ENCODE results near the gene CCDC194. TPM values are rescaled to one million over a fixed set of nuclear protein-coding genes. Genes with fewer than 3 reads are reported as not detected.
"Not testable (repeated sequence)": the region's sequence is repeated elsewhere in the genome, so short reads cannot be mapped to it uniquely, and the experiment has no call there.

Gene CCDC194
- total and polyA plus RNA-seq, 4 donors, result 0.12 to 0.50 TPM; not detected in 2

- TF ChIP-seq REST (IDR thresholded peaks at IDR 0.05), result no peak
- no peak for TF ChIP-seq JUND (IDR thresholded peaks at IDR 0.05)
- no peak for TF ChIP-seq NR2F2 (IDR thresholded peaks at IDR 0.05)
- no peak for TF ChIP-seq FOXA2 (IDR thresholded peaks at IDR 0.05)
- TF ChIP-seq MAX (IDR thresholded peaks at IDR 0.05), result no peak
- no peak for TF ChIP-seq SP1 (IDR thresholded peaks at IDR 0.05)
- TF ChIP-seq ATF3 (IDR thresholded peaks at IDR 0.05), result no peak
- no peak for TF ChIP-seq GABPA (IDR thresholded peaks at IDR 0.05 in 1 of 2, conservative IDR thresholded peaks at IDR 0.05 in 1 of 2)
- TF ChIP-seq HNF4G (IDR thresholded peaks at IDR 0.05), result no peak
Measured at GRCh38 chr19:17365361-17365760, 28.6 kb downstream of the CCDC194 start (continued).

- not testable (repeated sequence) for H3K9ac ChIP-seq (ENCODE audit: low read depth in 1 of 2, low read length in 2 of 2); H3K27ac ChIP-seq (ENCODE audit: low read depth in 1 of 2, low read length in 2 of 2); H3K4me1 ChIP-seq (ENCODE audit: control insufficient read depth in 4 of 4, insufficient read depth in 4 of 4, low read length in 3 of 4); DNase-seq (ENCODE audit: low spot score); H3K36me3 ChIP-seq (ENCODE audit: control insufficient read depth in 4 of 4, insufficient read depth in 3 of 4, low read depth in 1 of 4, low read length in 3 of 4); H3K9me3 ChIP-seq (ENCODE audit: control insufficient read depth in 4 of 4, low read length in 3 of 4); H3K27me3 ChIP-seq (ENCODE audit: control insufficient read depth in 4 of 4, insufficient read depth in 4 of 4, low read length in 3 of 4); H3K4me3 ChIP-seq (ENCODE audit: low read depth in 1 of 3, low read length in 3 of 3)
- 94% methylated on average over 20 of the region's 20 CpGs for WGBS
Measured at GRCh38 chr19:17363852-17364605, 30.0 kb downstream of the CCDC194 start.

- WGBS, result 83% methylated on average over 6 of the region's 6 CpGs
- no peak overlapping the region for H3K27ac ChIP-seq (ENCODE audit: low read depth in 1 of 2, low read length in 2 of 2)
- no peak overlapping the region for H3K4me3 ChIP-seq (ENCODE audit: low read depth in 1 of 3, low read length in 3 of 3)
- no peak for DNase-seq (ENCODE audit: low spot score)
- no peak for TF ChIP-seq CTCF (IDR thresholded peaks at IDR 0.05; ENCODE audit: low read depth, low read length, missing input control)
- no peak for TF ChIP-seq HNF4G (IDR thresholded peaks at IDR 0.05)
- TF ChIP-seq REST (IDR thresholded peaks at IDR 0.05), result no peak
- TF ChIP-seq NR2F2 (IDR thresholded peaks at IDR 0.05), result no peak
- TF ChIP-seq RAD21 (IDR thresholded peaks at IDR 0.05), result no peak
- no peak for TF ChIP-seq YY1 (IDR thresholded peaks at IDR 0.05)
- TF ChIP-seq TAF1 (conservative IDR thresholded peaks at IDR 0.05), result no peak
- TF ChIP-seq FOXA2 (IDR thresholded peaks at IDR 0.05), result no peak
- no peak for TF ChIP-seq RXRA (IDR thresholded peaks at IDR 0.05)
- TF ChIP-seq GABPA (IDR thresholded peaks at IDR 0.05 in 1 of 2, conservative IDR thresholded peaks at IDR 0.05 in 1 of 2), result no peak
- TF ChIP-seq JUND (IDR thresholded peaks at IDR 0.05), result no peak
- TF ChIP-seq HNF4A (conservative IDR thresholded peaks at IDR 0.05), result no peak
- no peak for TF ChIP-seq ATF3 (IDR thresholded peaks at IDR 0.05)
- H3K4me1 ChIP-seq (ENCODE audit: control insufficient read depth in 4 of 4, insufficient read depth in 4 of 4, low read length in 3 of 4), result no peaks in the 10 kb centered on the region
- H3K9ac ChIP-seq (ENCODE audit: low read depth in 1 of 2, low read length in 2 of 2), result no peak overlapping the region
- H3K36me3 ChIP-seq (ENCODE audit: control insufficient read depth in 4 of 4, insufficient read depth in 3 of 4, low read depth in 1 of 4, low read length in 3 of 4), result no peaks in the 10 kb centered on the region
- H3K27me3 ChIP-seq (ENCODE audit: control insufficient read depth in 4 of 4, insufficient read depth in 4 of 4, low read length in 3 of 4), result no peaks in the 10 kb centered on the region
- H3K9me3 ChIP-seq (ENCODE audit: control insufficient read depth in 4 of 4, low read length in 3 of 4), result no peaks in the 10 kb centered on the region
Measured at GRCh38 chr19:17359905-17360800, 33.8 kb downstream of the CCDC194 start.
